KMS-11 (cell line): Measurements from ENCODE around the gene TMTC4.
"Not testable (repeated sequence)": the region's sequence is repeated elsewhere in the genome, so short reads cannot be mapped to it uniquely, and the experiment has no call there.

Experiments used
- H2AFZ ChIP-seq: fragments of 200-600 bp; sonication (generic); 2 replicates; pipeline ENCODE4 v1.6.1; 2016; ENCODE audit warnings: antibody characterized with exemption, mixed run types, low read depth
- H3K27ac ChIP-seq: fragments of 200-600 bp; sonication (generic); 2 replicates; pipeline ENCODE4 v1.6.1; 2016; ENCODE audit warnings: mild to moderate bottlenecking, mixed run types
- H3K27me3 ChIP-seq: fragments of 200-600 bp; sonication (generic); 2 replicates; pipeline ENCODE4 v1.6.1; 2017; ENCODE audit warnings: mild to moderate bottlenecking, low read depth, mixed run types, moderate library complexity; ENCODE audit not compliant: insufficient read depth
- H3K36me3 ChIP-seq: fragments of 200-600 bp; sonication (generic); 2 replicates; pipeline ENCODE4 v1.6.1; 2017; ENCODE audit warnings: mild to moderate bottlenecking, mixed run types; ENCODE audit not compliant: insufficient read depth
- H3K4me1 ChIP-seq: fragments of 200-600 bp; sonication (generic); 2 replicates; pipeline ENCODE4 v1.6.1; 2016; ENCODE audit warnings: mild to moderate bottlenecking, low read depth, mixed run types; ENCODE audit not compliant: poor library complexity, severe bottlenecking
- H3K4me2 ChIP-seq: fragments of 200-600 bp; sonication (generic); 2 replicates; pipeline ENCODE4 v1.7.0; 2016; ENCODE audit warnings: mild to moderate bottlenecking, mixed run types
- H3K4me3 ChIP-seq: fragments of 200-600 bp; sonication (generic); IDR thresholded peaks from 2 replicates; pipeline ENCODE4 v1.6.1; 2017; ENCODE audit warnings: low read depth, low read length, mixed read lengths; ENCODE audit not compliant: insufficient read depth
- H3K79me2 ChIP-seq: fragments of 200-600 bp; sonication (generic); 2 replicates; pipeline ENCODE4 v1.6.1; 2016; ENCODE audit warnings: low read depth, mixed run types; ENCODE audit not compliant: insufficient read depth
- H3K9ac ChIP-seq: fragments of 200-600 bp; sonication (generic); 2 replicates; pipeline ENCODE4 v1.6.1; 2016; ENCODE audit warnings: mild to moderate bottlenecking, mixed run types
- H4K20me1 ChIP-seq: fragments of 200-600 bp; sonication (generic); 2 replicates; pipeline ENCODE4 v1.6.1; 2016; ENCODE audit warnings: mild to moderate bottlenecking, mixed run types; ENCODE audit not compliant: insufficient read depth
- TF ChIP-seq, protein P1 (sequence below): fragments of 200-600 bp; sonication (generic); conservative IDR thresholded peaks from 2 replicates; pipeline ENCODE4 v1.6.1; 2017; ENCODE audit warnings: low read depth, mild to moderate bottlenecking, antibody characterized with exemption, low read length, moderate library complexity, mixed read lengths

The TMTC4 gene

DNA sequence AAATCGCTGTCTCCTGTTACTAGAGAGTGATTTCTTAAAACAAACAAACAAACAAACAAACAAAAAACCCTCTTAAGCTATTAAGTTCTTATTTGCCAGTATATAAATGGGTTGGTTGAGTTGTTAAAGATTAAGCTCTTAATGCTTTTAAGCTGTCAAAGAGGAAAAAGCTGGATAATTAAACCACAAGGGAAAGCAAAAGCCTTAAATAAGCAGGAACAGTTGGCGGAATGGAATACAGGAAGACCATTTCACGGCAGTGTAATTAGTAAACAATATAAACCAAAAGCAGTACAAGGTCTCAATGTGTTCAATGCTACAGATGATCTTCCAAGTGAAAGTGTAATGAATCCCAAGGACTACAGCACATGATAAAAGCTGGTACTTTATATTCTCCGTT is 53.8 kb downstream of the TMTC4 start:
- Histone ChIP-seq H3K27me3 (no peaks in the 10 kb centered on the region), H3K36me3 (no peaks in the 10 kb centered on the region), H3K4me3 (no peak overlapping the region), H3K79me2 (no peaks in the 10 kb centered on the region), H2AFZ (no peak overlapping the region), H3K9ac (no peak overlapping the region), H3K27ac (no peak overlapping the region), H3K4me2 (no peak overlapping the region), H3K4me1 (no peaks in the 10 kb centered on the region), H4K20me1 (no peaks in the 10 kb centered on the region)
- TF ChIP-seq, protein P1, sequence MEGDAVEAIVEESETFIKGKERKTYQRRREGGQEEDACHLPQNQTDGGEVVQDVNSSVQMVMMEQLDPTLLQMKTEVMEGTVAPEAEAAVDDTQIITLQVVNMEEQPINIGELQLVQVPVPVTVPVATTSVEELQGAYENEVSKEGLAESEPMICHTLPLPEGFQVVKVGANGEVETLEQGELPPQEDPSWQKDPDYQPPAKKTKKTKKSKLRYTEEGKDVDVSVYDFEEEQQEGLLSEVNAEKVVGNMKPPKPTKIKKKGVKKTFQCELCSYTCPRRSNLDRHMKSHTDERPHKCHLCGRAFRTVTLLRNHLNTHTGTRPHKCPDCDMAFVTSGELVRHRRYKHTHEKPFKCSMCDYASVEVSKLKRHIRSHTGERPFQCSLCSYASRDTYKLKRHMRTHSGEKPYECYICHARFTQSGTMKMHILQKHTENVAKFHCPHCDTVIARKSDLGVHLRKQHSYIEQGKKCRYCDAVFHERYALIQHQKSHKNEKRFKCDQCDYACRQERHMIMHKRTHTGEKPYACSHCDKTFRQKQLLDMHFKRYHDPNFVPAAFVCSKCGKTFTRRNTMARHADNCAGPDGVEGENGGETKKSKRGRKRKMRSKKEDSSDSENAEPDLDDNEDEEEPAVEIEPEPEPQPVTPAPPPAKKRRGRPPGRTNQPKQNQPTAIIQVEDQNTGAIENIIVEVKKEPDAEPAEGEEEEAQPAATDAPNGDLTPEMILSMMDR = no peak

DNA sequence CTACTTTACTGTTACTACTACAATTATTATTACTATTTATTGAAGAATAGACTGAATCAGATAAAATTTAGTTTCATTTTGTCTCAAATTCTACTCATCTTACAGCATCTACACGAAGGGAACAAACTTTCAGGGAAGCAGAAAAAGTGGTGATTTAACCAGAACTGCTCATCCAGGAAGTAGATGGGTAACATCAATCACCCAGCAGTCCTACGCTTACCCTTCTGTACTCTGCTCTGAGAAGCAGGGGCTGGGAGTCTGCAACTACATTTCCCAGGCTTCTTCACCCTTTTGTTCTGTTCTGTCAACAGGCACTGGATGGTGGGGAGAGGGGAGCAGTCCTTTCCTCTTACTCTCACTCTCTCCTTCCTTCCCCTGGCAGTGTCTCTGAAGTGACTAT is 54.7 kb downstream of the TMTC4 start:
- no peaks in the 10 kb centered on the region for H4K20me1 ChIP-seq
- no peak overlapping the region for H2AFZ ChIP-seq
- TF ChIP-seq, protein P1 = no peak
- H3K36me3 ChIP-seq = no peaks in the 10 kb centered on the region
- no peaks in the 10 kb centered on the region for H3K4me1 ChIP-seq
- no peak overlapping the region for H3K4me3 ChIP-seq
- H3K79me2 ChIP-seq = no peaks in the 10 kb centered on the region
- no peak overlapping the region for H3K4me2 ChIP-seq
- H3K27ac ChIP-seq = no peak overlapping the region
- no peaks in the 10 kb centered on the region for H3K27me3 ChIP-seq
- H3K9ac ChIP-seq = no peak overlapping the region

DNA sequence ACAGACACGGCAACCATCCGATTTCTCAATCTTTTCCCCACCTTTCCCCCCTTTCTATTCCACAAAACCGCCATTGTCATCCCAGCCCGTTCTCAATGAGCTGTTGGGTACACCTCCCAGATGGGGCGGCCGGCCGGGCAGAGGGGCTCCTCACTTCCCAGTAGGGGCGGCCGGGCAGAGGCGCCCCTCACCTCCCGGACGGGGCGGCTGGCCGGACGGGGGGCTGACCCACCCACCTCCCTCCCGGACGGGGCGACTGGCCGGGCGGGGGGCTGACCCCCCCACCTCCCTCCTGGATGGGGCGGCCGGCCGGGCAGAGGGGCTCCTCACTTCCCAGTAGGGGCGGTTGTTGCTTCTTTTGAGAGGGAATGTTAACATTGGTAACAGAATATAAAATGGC is 55.7 kb downstream of the TMTC4 start:
- H3K4me2 ChIP-seq, H3K4me1 ChIP-seq, H4K20me1 ChIP-seq, H3K27ac ChIP-seq, H2AFZ ChIP-seq, H3K79me2 ChIP-seq, H3K27me3 ChIP-seq, H3K36me3 ChIP-seq, H3K4me3 ChIP-seq, H3K9ac ChIP-seq: not testable (repeated sequence)

DNA sequence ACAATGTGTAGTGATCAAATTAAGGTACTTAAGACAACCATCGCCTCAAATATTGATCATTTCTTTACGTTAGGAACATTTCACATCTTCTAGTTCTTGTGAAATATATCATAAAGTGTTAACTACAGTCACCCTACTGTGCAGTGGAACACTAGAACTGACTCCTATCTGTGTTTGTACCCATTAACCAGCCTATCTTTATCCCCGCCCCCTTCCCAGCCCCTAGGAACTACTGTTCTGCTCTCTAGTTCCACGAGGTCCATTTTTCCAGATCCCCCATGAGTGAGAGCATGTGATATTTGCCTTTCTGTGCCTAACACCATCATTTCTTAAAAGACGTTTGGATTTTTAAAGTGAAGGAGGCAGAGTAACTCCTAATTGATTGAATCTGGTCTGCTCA is 61.6 kb downstream of the TMTC4 start:
- Histone ChIP-seq H3K27ac (no peak overlapping the region), H3K79me2 (no peaks in the 10 kb centered on the region), H3K36me3 (no peaks in the 10 kb centered on the region), H3K4me1 (no peaks in the 10 kb centered on the region), H3K4me3 (no peak overlapping the region), H4K20me1 (no peaks in the 10 kb centered on the region), H3K27me3 (no peaks in the 10 kb centered on the region), H2AFZ (no peak overlapping the region), H3K4me2 (no peak overlapping the region), H3K9ac (no peak overlapping the region)
- TF ChIP-seq, protein P1 = no peak

DNA sequence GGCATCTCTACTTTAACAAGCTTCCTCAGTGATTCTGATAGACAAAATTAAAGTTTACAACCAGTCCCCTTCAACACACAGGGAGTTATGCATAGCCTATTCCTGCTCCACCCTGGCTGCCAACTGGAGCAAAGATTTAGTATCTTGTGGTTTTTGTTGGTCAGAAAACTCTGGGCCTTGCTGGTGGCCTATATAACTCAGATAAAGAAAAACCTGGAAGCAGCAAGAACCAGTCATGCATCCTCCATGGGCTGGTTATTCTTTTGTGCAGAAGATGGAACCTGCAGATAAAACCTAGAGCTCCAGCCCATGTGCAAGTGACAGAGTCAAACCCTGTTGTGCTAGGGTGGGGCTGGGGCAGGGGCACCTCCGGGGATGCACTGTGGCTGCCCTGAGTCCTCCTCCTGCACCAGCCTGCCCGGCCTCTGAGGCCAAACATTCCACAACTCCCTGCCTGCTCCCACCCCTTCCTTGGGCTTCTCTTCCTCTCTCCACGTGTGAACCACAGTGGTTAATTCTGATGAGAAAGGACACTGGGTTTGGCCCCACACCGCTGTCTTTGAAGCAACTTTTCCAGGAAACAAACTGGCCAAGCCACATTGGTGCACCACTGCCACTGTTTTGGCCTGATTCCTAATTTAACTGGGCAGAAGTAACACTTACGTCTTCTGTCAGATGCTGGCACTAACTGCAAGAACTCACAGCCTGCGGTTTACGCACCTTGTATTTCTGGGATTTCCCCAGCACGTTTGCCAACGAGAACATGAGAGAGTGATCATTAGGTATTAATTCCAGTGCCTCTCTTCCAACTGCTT is 62.7 kb downstream of the TMTC4 start:
- TF ChIP-seq, protein P1 = no peak
- no peaks in the 10 kb centered on the region for H3K4me1 ChIP-seq
- no peaks in the 10 kb centered on the region for H4K20me1 ChIP-seq

More for the DNA sequence above, 62.7 kb downstream of the TMTC4 start:
- no peak overlapping the region for H3K9ac ChIP-seq
- H3K27ac ChIP-seq = no peak overlapping the region
- H3K79me2 ChIP-seq = no peaks in the 10 kb centered on the region
- H3K4me3 ChIP-seq = no peak overlapping the region
- no peaks in the 10 kb centered on the region for H3K36me3 ChIP-seq
- H3K27me3 ChIP-seq = no peaks in the 10 kb centered on the region
- no peak overlapping the region for H2AFZ ChIP-seq
- no peak overlapping the region for H3K4me2 ChIP-seq
